GM12891 (cell line): ENCODE results near the gene DLK2. TPM values are rescaled to one million over a fixed set of nuclear protein-coding genes. Genes with fewer than 3 reads are reported as not detected.
"Not testable (repeated sequence)": the region's sequence is repeated elsewhere in the genome, so short reads cannot be mapped to it uniquely, and the experiment has no call there.

Source experiments
- DNase-seq: peaks from one replicate; pipeline ENCODE4 v3.0.0; 2011; ENCODE audit warnings: low spot score; ENCODE audit not compliant: insufficient read length
- FAIRE-seq: peaks from 2 replicates; lab custom pipeline; 2011; peaks lifted over from hg19 to GRCh38; lab: Jason Lieb, UNC
- PAX5 ChIP-seq: IDR thresholded peaks from 2 replicates; pipeline ENCODE4 v1.6.1; 2011; ENCODE audit warnings: low read length, moderate library complexity, mild to moderate bottlenecking; ENCODE audit not compliant: insufficient read depth, severe bottlenecking
- POLR2A ChIP-seq: IDR thresholded peaks from 2 replicates; pipeline ENCODE4 v1.6.1; 2011; ENCODE audit warnings: low read depth, low read length, control low read depth
- POLR2AphosphoS5 ChIP-seq: IDR thresholded peaks from 2 replicates; pipeline ENCODE4 v1.6.1; 2011; ENCODE audit warnings: low read depth, low read length, control low read depth
- POU2F2 ChIP-seq: IDR thresholded peaks from 2 replicates; pipeline ENCODE4 v1.6.1; 2011; ENCODE audit warnings: low read depth, mild to moderate bottlenecking, control low read depth, low read length, moderate library complexity
- SPI1 ChIP-seq: IDR thresholded peaks from 2 replicates; pipeline ENCODE4 v1.6.1; 2011; ENCODE audit warnings: low read depth, low read length, control low read depth
- TAF1 ChIP-seq: IDR thresholded peaks from 2 replicates; pipeline ENCODE4 v1.6.1; 2011; ENCODE audit warnings: low read depth, low read length, control low read depth
- polyA plus RNA-seq: library from polyadenylated mRNA; unstranded; fragments of >200 nt; gene quantifications from one replicate; pipeline ENCODE4 v1.2.1, GENCODE V29; 2012; ENCODE audit warnings: low read depth, missing spikeins, inconsistent platforms; ENCODE audit not compliant: missing spikeins

Gene DLK2, protein sequence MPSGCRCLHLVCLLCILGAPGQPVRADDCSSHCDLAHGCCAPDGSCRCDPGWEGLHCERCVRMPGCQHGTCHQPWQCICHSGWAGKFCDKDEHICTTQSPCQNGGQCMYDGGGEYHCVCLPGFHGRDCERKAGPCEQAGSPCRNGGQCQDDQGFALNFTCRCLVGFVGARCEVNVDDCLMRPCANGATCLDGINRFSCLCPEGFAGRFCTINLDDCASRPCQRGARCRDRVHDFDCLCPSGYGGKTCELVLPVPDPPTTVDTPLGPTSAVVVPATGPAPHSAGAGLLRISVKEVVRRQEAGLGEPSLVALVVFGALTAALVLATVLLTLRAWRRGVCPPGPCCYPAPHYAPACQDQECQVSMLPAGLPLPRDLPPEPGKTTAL
- 0.83 TPM for polyA plus RNA-seq

DNA sequence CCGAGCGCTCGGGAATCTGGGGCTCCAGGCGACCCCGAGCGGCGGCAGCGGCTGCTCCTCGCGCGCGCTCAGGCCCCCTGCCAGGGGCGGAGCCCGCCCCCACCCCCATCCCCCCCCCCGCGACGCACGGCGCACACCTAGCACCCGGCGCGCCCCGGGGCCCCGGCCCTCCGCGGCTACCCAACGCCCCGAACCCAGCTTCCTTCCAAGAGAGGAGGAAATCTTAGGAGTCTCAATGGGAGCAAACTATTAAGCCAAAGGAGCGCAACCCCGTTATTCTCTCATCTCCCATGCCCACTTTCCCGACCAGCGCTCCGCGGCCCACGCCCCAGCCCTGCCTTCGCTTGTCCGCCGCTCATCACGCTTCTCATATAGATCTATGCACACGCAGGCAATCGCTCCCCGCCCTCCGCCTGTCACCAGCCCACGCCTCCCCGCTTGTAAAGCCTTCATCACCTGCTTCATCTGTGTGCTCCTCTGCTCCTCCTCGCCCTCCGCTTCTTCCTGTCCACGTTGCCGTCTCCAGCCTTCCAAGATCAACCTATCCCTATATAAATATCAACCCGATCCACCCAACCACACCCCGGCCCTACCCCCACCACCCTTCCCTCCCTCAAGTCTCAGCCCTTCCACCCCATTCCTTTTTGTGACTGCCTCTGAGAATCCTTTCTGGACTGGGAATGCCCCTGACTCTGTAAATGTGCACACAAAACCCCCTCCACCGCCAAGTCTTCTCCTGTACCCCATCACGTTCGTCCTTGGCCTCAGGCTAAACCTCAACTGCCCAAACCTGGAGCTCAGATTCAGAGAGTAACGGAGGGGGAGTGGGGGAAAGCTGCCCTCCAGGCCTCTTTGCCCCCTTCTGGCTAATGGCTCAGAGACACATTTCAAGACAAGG, at the start of gene DLK2:
DLK2 (minus strand) TSS at position 18 of the 898 bp plus-strand sequence. CDS start 723 bp downstream, outside the sequence.
- TF ChIP-seq SPI1 (no peak), PAX5 (no peak), POLR2AphosphoS5 (no peak), POLR2A (no peak), TAF1 (no peak), POU2F2 (no peak)
- peak; percentile 78 for FAIRE-seq
- peak; percentile 56 for DNase-seq

DNA sequence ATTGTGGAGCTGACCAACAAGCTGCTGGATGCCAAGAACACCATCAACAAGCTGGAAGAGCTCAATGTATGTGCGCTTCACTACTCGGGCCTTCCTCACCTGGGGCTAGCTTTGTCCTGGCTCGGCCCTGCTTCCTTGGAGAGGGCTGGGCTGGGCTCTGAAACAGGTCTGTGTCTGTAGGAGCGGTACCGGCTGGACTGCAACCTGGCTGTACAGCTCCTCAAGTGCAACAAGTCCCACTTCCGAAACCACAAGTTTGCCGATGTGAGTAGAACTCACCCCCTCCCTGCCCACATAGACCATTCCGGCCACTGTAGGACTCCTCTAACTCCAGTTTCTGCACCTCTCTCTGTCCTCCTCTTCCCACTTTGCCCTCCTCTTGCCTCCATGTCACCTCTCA, 48.1 kb upstream of the DLK2 start:
- FAIRE-seq (no peak), DNase-seq (no peak)
- TF ChIP-seq PAX5 (no peak), POLR2AphosphoS5 (no peak), POU2F2 (no peak), SPI1 (no peak), TAF1 (no peak), POLR2A (no peak)

DNA sequence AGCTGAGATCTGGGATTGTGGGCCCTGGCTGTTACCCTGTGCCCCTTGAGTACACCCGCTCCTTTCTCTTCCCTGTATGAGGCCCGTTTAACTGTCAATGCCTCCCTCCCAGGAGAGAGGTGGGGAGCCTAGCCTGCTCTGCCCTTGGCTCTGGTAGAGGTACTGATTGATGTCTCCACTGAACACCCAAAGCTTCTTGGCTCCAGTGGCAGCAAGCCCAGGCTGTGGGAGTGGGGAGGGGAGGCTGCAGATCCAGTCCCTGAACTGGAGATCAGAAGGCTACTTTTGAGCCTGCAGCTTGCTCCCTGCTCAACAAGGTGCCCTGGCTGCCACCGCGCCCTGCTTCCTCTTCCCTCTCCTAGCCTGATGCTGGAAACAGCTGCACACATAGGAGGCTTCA, 47.3 kb upstream of the DLK2 start:
- no peak for FAIRE-seq
- DNase-seq, result no peak
- TF ChIP-seq POLR2A (no peak), POLR2AphosphoS5 (no peak), SPI1 (no peak), TAF1 (no peak), PAX5 (no peak), POU2F2 (no peak)

DNA sequence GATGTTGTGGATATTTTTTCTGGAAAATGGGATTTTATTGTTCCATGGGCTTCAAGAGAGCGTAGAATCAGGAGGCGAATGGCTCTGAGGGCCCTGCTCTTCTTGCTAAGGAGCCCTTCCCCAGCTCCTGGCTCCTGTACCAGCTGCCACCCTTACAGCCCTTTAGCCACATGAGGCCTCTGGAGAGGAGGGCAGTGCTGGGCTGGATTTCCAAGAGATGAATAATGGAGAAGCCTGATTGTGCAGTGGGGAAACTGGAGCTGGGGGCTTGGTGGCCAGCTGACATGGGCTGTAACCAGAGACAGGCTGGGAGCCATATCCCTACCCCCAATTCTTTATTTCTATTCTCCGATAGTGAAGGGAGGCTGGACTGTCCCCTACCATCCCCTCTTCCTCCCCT, 45.6 kb upstream of the DLK2 start:
- FAIRE-seq (no peak), DNase-seq (no peak)
- TF ChIP-seq TAF1 (no peak), POLR2AphosphoS5 (no peak), PAX5 (no peak), POU2F2 (no peak), SPI1 (no peak), POLR2A (no peak)

DNA sequence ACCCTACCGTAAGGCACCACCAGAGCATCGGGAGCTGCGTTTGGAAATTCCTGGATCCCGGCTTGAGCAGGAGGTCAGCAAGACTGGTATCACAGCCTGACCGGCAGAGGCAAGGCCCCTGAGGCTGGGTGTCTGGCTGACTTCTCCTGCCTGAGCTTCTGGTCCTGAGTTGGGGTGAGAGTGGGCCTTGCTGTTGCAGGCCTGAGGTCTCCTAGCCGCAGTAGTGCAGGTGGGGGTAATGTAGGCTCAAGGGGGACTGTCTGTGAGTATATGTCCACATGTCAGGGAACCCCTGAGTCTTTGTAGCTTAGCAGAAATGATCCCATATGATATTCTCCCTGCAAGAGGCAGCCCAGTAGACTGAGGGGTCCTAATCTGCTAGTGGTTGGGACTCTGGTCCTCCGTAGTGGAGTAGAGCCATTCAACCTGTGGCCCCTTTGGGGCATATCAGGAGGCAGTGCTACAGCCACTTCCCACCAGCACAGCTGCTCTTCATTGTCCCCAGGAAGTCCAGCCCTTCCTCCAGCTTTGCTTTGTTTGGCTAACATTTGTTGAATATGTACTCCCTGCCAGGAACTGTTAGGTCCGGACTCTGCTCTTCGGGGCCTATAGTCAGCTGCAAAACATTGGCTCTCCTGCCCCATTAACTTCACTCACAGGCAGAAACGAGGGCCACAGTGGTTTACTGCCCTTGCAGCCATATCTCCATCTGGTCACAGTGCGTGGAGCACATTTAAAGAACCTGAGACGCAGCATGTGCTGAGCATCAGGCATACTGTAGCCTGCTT, 43.9 kb upstream of the DLK2 start:
- TF ChIP-seq POLR2A (no peak), TAF1 (no peak), SPI1 (no peak), POLR2AphosphoS5 (no peak), PAX5 (no peak), POU2F2 (no peak)
- FAIRE-seq (no peak), DNase-seq (no peak)

DNA sequence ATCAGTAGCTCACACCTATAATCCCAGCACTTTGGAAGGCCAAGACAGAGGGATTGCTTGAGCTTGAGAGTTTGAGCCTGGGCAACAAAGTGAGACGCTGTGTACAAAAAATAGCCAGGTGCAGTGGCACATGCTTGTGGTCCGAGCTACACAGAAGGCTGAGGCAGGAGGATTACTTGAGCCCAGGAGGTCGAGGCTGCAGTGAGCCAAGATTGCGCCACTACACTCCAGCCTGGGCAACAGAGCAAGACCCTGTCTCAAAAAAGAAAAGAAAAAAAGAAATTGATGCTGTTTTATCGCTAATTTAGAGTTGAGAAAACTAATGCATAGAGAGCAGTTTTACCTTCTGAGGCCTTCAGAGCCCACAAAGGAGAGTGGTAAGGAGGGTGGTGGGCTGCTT, 42.9 kb upstream of the DLK2 start:
- not testable (repeated sequence) for FAIRE-seq, DNase-seq

DNA sequence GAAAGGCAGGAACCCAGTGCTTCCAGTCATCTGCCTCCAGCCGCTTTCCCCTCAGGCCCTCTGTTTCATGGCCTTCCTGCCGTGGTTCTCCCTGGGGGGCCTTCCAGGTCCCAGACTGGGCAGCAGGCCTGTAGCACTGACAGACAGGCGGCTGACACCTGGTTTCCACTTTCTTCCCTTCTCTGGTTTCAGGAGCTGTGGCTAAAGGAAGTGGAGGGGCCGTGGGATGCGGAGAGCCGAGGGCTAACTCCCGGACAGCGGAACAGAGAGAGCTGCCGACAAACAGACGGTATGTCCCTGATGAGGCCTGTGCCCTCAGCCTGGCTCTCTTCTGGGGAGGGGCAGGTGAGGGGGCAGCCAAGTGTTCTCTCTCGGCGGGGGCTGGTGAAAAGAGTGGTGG, 42.3 kb upstream of the DLK2 start:
- TF ChIP-seq SPI1, result no peak
- TF ChIP-seq PAX5, result no peak
- no peak for TF ChIP-seq POU2F2
- TF ChIP-seq POLR2AphosphoS5, result no peak
- no peak for FAIRE-seq
- DNase-seq, result no peak

DNA sequence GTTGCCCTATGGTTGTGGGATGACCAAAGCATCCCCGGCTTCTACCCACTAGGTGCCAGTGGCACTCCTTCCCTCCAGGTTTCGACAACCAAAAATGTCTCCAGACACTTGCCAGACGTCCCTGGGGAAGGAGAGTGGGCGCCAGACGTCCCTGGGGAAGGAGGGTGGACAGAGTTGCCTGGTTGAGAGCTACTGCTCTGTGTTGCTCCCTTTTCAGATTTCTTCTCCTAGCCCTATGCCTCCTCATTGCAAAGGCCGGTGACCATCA, 41.7 kb upstream of the DLK2 start:
- no peak for TF ChIP-seq PAX5
- TF ChIP-seq SPI1, result no peak
- no peak for TF ChIP-seq TAF1
- TF ChIP-seq POLR2A, result no peak
- no peak for TF ChIP-seq POU2F2
- no peak for TF ChIP-seq POLR2AphosphoS5
- no peak for DNase-seq
- no peak for FAIRE-seq

DNA sequence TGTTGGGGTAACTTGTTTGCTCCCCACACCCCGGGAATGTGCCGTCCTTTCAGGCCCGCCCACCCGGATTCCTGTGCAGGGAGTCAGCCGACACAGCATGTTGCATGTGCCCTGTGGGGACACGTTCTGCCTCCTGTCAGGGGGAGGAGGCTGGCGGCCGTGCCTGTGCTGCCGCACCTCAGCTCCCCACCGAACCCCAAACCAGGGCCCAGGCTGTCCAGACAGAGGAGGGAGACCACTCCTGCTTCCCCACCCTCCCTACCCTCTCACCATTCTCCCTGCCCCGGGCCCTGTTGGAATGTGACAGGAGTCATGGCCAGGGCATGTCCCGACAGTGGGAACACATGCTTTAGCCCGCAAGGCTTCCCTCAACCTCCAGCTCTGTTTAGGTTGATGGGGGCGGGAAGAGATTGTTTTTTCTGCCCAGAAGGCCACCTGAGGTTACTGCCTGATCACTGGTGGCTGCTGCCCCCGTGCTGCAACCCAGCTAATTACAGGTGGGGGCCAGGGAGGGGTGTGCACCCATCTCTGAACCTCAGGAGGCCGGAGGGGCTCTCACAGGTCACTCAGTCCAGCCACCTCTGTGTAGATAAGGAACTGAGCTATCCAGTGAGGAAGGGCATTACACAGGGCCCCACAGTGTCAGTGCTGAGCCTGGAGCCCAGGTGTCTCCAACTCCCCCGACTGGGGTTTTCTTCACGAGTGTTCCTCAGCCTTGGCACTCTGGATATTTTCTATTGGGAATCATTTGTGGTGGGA, 41.2 kb upstream of the DLK2 start:
- TF ChIP-seq POU2F2, result no peak
- no peak for TF ChIP-seq POLR2A
- no peak for TF ChIP-seq PAX5
- TF ChIP-seq SPI1, result no peak
- TF ChIP-seq TAF1, result no peak
- TF ChIP-seq POLR2AphosphoS5, result no peak
- FAIRE-seq, result no peak
- DNase-seq, result no peak
